ES-I3 (cell line): ENCODE data around the gene SAYSD1.

Experiments used
- H3K36me3 ChIP-seq: 2 replicates; pipeline ENCODE4 v1.6.1; 2013; ENCODE audit warnings: mild to moderate bottlenecking, low read length, control low read depth, moderate library complexity; ENCODE audit not compliant: insufficient read depth
- H3K4me1 ChIP-seq: 2 replicates; pipeline ENCODE4 v1.6.1; 2013; ENCODE audit warnings: mild to moderate bottlenecking, control low read depth, low read length; ENCODE audit not compliant: insufficient read depth
- H3K9ac ChIP-seq: 2 replicates; pipeline ENCODE4 v1.6.1; 2013; ENCODE audit warnings: low read depth, mild to moderate bottlenecking, low read length, moderate library complexity
- H3K9me3 ChIP-seq: 2 replicates; pipeline ENCODE4 v1.6.1; 2013; ENCODE audit warnings: mild to moderate bottlenecking, low read length, moderate library complexity; ENCODE audit not compliant: control insufficient read depth, insufficient read depth

SAYSD1 gene

GRCh38 chr6:39078695-39079094, 36.3 kb downstream of the SAYSD1 start:
- Histone ChIP-seq H3K4me1 (0 out of 2 replicates have a peak, but pooled peaks cover 3% of the 10 kb centered on the region), H3K9me3 (no peaks in the 10 kb centered on the region), H3K9ac (no peak overlapping the region), H3K36me3 (no peaks in the 10 kb centered on the region)

DNA sequence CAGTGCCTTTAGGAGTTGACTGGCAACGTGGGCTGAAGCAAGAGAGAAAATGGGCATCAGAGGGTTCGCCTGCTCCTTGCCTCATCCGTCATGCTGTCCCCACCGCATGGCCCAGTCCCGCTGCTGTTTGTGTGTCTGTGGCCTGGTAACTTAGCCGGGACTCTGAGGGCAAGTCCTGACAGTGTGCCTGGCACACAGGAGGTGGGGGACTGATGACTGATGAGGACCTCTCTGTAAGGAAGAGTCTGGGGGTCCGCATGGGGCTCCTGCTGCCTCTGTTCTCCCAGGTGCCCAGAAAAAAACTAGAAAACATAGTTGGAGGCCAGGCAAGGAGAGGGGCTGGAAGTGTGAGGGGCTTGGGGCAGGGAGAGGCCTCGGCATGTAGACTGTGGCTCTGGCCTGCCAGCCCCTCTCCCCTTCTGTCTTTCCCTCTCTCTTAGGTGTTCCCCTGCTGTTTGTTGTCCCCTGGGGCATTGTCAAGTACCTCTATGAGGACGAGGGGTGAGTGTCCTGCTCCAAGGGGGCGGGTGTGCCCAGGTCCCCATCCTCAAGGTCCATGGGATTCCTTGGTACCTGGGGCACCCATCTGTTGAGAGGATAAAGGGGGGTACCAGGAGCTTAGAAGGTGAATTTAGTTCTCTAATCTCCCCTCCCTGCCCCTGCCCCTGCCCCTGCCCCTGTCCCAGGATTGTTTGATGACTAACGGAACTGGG, 36.9 kb downstream of the SAYSD1 start:
- Histone ChIP-seq H3K9me3 (no peaks in the 10 kb centered on the region), H3K4me1 (0 out of 2 replicates have a peak, but pooled peaks cover 3% of the 10 kb centered on the region), H3K9ac (no peak overlapping the region), H3K36me3 (no peaks in the 10 kb centered on the region)

- no peaks in the 10 kb centered on the region for H3K9me3 ChIP-seq
- no peaks in the 10 kb centered on the region for H3K36me3 ChIP-seq
- H3K9ac ChIP-seq: no peak overlapping the region
- H3K4me1 ChIP-seq: no peaks in the 10 kb centered on the region
Observed at GRCh38 chr6:39076623-39077535, 38.1 kb downstream of the SAYSD1 start.

- H3K36me3 ChIP-seq: no peaks in the 10 kb centered on the region
- no peak overlapping the region for H3K9ac ChIP-seq
- H3K9me3 ChIP-seq: no peaks in the 10 kb centered on the region
- no peaks in the 10 kb centered on the region for H3K4me1 ChIP-seq
Observed at GRCh38 chr6:39075807-39076622, 39.0 kb downstream of the SAYSD1 start.

GRCh38 chr6:39075010-39075686, 39.8 kb downstream of the SAYSD1 start:
- H3K36me3 ChIP-seq: no peaks in the 10 kb centered on the region
- no peaks in the 10 kb centered on the region for H3K4me1 ChIP-seq
- no peak overlapping the region for H3K9ac ChIP-seq
- no peaks in the 10 kb centered on the region for H3K9me3 ChIP-seq

- H3K4me1 ChIP-seq: no peaks in the 10 kb centered on the region
- H3K36me3 ChIP-seq: no peaks in the 10 kb centered on the region
- H3K9me3 ChIP-seq: no peaks in the 10 kb centered on the region
- no peak overlapping the region for H3K9ac ChIP-seq
Observed at GRCh38 chr6:39074486-39074885, 40.5 kb downstream of the SAYSD1 start.

DNA sequence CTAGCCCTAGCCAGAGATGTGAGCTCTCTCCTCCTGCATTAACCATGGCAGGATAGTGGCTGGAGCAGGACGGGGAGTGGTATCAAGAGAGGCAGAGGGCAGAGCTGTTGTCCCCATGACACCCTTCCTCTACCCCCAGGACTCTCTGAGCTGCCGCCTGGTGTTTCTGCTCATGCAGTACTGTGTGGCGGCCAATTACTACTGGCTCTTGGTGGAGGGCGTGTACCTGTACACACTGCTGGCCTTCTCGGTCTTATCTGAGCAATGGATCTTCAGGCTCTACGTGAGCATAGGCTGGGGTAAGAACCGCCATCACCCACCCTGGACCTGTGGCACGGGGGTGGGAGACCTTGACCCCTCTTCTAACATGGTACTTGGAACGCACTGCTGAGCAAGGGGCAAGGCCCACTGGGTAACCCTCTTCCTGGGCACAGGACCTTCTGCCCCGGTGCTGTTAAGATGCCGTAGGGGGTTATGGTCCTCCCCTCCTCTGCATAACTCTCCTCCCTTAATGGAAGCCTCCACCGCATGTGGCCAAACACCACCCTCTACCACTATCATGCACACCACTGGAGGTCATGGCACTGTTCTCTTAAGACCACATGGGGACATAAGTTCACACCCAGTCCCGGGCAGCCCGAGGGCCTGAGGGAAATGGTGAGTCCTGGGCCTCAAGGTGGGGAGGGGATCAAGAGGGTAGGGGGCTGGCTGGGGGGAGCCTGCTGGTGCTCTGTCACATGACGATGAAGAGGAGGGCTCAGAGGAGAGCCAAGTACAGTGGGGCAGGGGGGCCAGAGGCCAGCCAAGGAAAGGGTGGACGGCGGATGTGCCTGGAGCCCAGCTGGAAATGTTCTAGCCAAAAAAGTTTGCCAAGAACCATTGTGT, 41.3 kb downstream of the SAYSD1 start:
- H3K4me1 ChIP-seq: no peaks in the 10 kb centered on the region
- H3K9ac ChIP-seq: no peak overlapping the region
- H3K9me3 ChIP-seq: no peaks in the 10 kb centered on the region
- H3K36me3 ChIP-seq: no peaks in the 10 kb centered on the region

DNA sequence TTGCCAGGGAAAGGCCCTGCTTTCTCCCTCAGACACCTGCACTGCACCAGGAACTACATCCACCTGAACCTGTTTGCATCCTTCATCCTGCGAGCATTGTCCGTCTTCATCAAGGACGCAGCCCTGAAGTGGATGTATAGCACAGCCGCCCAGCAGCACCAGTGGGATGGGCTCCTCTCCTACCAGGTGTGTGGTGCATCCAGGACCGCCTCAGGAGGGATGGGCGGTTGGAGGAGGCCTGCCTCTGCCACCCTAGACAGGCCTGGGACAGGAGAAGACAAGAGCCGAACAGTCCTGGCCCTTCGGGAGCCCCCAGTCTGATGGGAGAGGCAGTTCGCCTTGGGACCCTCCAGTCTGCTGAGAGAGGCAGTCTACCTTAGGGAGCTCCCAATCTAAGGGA, 42.2 kb downstream of the SAYSD1 start:
- Histone ChIP-seq H3K9ac (no peak overlapping the region), H3K36me3 (no peaks in the 10 kb centered on the region), H3K9me3 (no peaks in the 10 kb centered on the region), H3K4me1 (no peaks in the 10 kb centered on the region)

GRCh38 chr6:39068391-39068790, 46.6 kb downstream of the SAYSD1 start:
- H3K9ac ChIP-seq: no peak overlapping the region
- H3K4me1 ChIP-seq: no peaks in the 10 kb centered on the region
- H3K36me3 ChIP-seq: no peaks in the 10 kb centered on the region
- no peaks in the 10 kb centered on the region for H3K9me3 ChIP-seq

DNA sequence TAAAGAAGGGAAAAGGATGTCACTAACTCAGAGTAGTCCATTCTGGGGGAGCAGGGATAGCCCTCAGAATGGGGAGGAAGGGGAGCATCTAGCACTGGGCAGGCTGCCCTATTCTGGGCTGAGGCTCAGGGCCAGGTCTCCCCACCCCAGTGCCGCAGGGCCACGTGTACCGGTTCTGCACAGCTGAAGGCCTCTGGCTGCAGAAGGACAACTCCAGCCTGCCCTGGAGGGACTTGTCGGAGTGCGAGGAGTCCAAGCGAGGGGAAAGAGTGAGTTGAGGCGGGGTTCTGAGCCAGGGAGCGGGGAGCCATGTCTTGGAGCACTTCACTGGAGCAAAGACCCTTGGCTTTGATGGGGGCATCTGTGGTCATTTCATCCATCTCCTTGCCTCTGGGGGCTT, 49.4 kb downstream of the SAYSD1 start:
- Histone ChIP-seq H3K9ac (no peak overlapping the region), H3K9me3 (no peaks in the 10 kb centered on the region), H3K4me1 (no peaks in the 10 kb centered on the region), H3K36me3 (no peaks in the 10 kb centered on the region)

DNA sequence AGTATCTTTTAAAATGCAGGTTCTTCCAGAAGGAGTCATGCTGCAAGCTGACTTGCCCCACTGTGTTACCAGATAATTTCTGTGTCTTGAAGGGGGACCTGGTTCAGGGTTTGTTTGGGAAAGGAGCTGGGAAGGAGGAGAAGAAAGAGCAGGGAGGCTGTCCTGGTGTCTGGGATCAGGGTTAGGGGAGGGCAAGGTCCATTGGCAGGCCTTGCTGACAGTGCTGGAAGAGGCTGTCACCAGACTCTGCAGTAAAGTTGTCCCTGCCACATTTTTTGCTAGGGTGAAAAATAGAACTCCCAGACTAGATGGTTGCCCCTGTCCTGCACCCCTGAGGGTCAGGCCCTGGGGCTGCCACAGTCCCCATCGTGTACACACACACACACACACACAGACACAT, 51.5 kb downstream of the SAYSD1 start:
- H3K9me3 ChIP-seq: no peaks in the 10 kb centered on the region

GRCh38 chr6:39062014-39062740, 52.8 kb downstream of the SAYSD1 start:
- H3K9ac ChIP-seq: no peak overlapping the region

More for the DNA sequence above, 51.5 kb downstream of the SAYSD1 start:
- no peaks in the 10 kb centered on the region for H3K4me1 ChIP-seq
- no peak overlapping the region for H3K9ac ChIP-seq
- H3K36me3 ChIP-seq: no peaks in the 10 kb centered on the region

DNA sequence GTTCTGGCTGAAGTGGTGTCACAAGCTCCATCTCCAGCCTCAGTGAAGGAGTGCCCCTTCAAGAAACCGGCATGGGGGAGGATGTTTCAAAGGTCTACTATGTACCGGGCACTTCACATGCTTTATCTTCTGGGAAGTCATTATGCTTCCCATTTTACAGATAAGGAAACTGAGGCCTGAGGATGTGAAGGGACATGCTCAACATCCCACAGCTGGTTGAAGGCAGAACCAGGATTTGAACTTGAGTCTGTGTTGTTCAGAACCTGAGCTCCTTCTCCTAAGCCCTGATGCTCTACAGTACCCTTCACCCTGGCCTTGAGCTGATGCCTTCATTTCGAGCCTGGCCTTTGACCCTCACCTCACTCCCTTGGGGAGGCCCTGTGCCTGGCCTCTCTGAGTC, 53.4 kb downstream of the SAYSD1 start:
- Histone ChIP-seq H3K9me3 (no peaks in the 10 kb centered on the region), H3K4me1 (no peaks in the 10 kb centered on the region), H3K36me3 (no peaks in the 10 kb centered on the region), H3K9ac (no peak overlapping the region)

More at GRCh38 chr6:39062014-39062740, 52.8 kb downstream of the SAYSD1 start:
- Histone ChIP-seq H3K9me3 (no peaks in the 10 kb centered on the region), H3K4me1 (no peaks in the 10 kb centered on the region), H3K36me3 (no peaks in the 10 kb centered on the region)
